WTC11 (cell line): Measurements from ENCODE around the gene C11orf54. TPM values are rescaled to one million over a fixed set of nuclear protein-coding genes. Genes with fewer than 3 reads are reported as not detected.
"Not testable (repeated sequence)": the region's sequence is repeated elsewhere in the genome, so short reads cannot be mapped to it uniquely, and the experiment has no call there.

Experiments used
- ATAC-seq: fragments of 200-7000 bp; cut with Tn5 transposase; 2 replicates; pipeline ENCODE4 v1.10.0; 2021; ENCODE audit warnings: mild to moderate bottlenecking, moderate library complexity
- CTCF ChIA-PET: fragments of 300-600 bp; sonication (Branson Sonifier 250); formaldehyde crosslinking; loops from one replicate; lab custom pipeline; 2021; ENCODE audit warnings: antibody characterized with exemption; lab: Charles Lee
- POLR2A ChIA-PET: fragments of 350-600 bp; sonication (Branson Sonifier 250); formaldehyde crosslinking; loops from one replicate; lab custom pipeline; 2021; ENCODE audit warnings: antibody characterized with exemption; lab: Charles Lee
- DNase-seq: peaks from one replicate; pipeline ENCODE4 v3.0.0; 2021; ENCODE audit warnings: low spot score
- H3K27ac Mint-ChIP-seq: 2 replicates; pipeline ENCODE4 v1.8.0; 2021; ENCODE audit warnings: mixed read lengths
- H3K27me3 Mint-ChIP-seq: 2 replicates; pipeline ENCODE4 v1.8.0; 2021; ENCODE audit warnings: low read depth, mild to moderate bottlenecking, moderate library complexity, mixed read lengths
- H3K36me3 Mint-ChIP-seq: 2 replicates; pipeline ENCODE4 v1.8.0; 2021; ENCODE audit warnings: mixed read lengths
- H3K4me1 Mint-ChIP-seq: 2 replicates; pipeline ENCODE4 v1.8.0; 2022; ENCODE audit warnings: mixed read lengths
- H3K4me3 Mint-ChIP-seq: 2 replicates; pipeline ENCODE4 v1.8.0; 2021; ENCODE audit warnings: mild to moderate bottlenecking, moderate library complexity, mixed read lengths
- H3K9me3 Mint-ChIP-seq: 2 replicates; pipeline ENCODE4 v1.8.0; 2021; ENCODE audit warnings: mixed read lengths
- ARID4B ChIP-seq: sonication (generic); formaldehyde crosslinking; IDR thresholded peaks from 2 replicates; pipeline ENCODE4 v1.8.0; 2023; ENCODE audit warnings: missing genetic modification reagents, mild to moderate bottlenecking, borderline replicate concordance
- ATF2 ChIP-seq: sonication (generic); formaldehyde crosslinking; IDR thresholded peaks from 2 replicates; pipeline ENCODE4 v1.8.1; 2022; ENCODE audit warnings: low read depth, missing genetic modification reagents, borderline replicate concordance
- CDX4 ChIP-seq: fragments of 250-450 bp; sonication (Bioruptor Pico); IDR thresholded peaks from 2 replicates; pipeline ENCODE4 v1.9.0; 2021; ENCODE audit warnings: moderate library complexity, mild to moderate bottlenecking, inconsistent platforms, borderline replicate concordance
- ERG ChIP-seq: fragments of 250-450 bp; sonication (Bioruptor Pico); IDR thresholded peaks from 2 replicates; pipeline ENCODE4 v1.8.0; 2021; ENCODE audit warnings: mild to moderate bottlenecking
- ETV6 ChIP-seq: sonication (generic); formaldehyde crosslinking; IDR thresholded peaks from 2 replicates; pipeline ENCODE4 v1.8.1; 2022; ENCODE audit warnings: mild to moderate bottlenecking, missing genetic modification reagents
- IRF2 ChIP-seq: sonication (generic); formaldehyde crosslinking; IDR thresholded peaks from 2 replicates; pipeline ENCODE4 v1.8.0; 2022; ENCODE audit warnings: low read depth, missing genetic modification reagents, borderline replicate concordance
- JUN ChIP-seq: sonication (generic); formaldehyde crosslinking; IDR thresholded peaks from 2 replicates; pipeline ENCODE4 v1.8.0; 2023; ENCODE audit warnings: mild to moderate bottlenecking, missing genetic modification reagents
- NR2C2 ChIP-seq: sonication (generic); formaldehyde crosslinking; IDR thresholded peaks from 2 replicates; pipeline ENCODE4 v1.8.0; 2022; ENCODE audit warnings: mild to moderate bottlenecking, missing genetic modification reagents
- PRDM15 ChIP-seq: sonication (generic); formaldehyde crosslinking; IDR thresholded peaks from 2 replicates; pipeline ENCODE4 v1.8.0; 2022; ENCODE audit warnings: missing genetic modification reagents
- RELA ChIP-seq: sonication (generic); formaldehyde crosslinking; IDR thresholded peaks from 2 replicates; pipeline ENCODE4 v1.8.1; 2022; ENCODE audit warnings: missing genetic modification reagents, mild to moderate bottlenecking, borderline replicate concordance
- SOX15 ChIP-seq: fragments of 250-450 bp; sonication (Bioruptor Pico); IDR thresholded peaks from 2 replicates; pipeline ENCODE4 v1.9.0; 2021; ENCODE audit warnings: mild to moderate bottlenecking
- TP53 ChIP-seq: sonication (generic); formaldehyde crosslinking; IDR thresholded peaks from 2 replicates; pipeline ENCODE4 v1.8.1; 2023; ENCODE audit warnings: mild to moderate bottlenecking, missing genetic modification reagents
- USF1 ChIP-seq: sonication (generic); formaldehyde crosslinking; IDR thresholded peaks from 2 replicates; pipeline ENCODE4 v1.8.0; 2022; ENCODE audit warnings: mild to moderate bottlenecking, missing genetic modification reagents
- ZNF396 ChIP-seq: fragments of 250-450 bp; sonication (Bioruptor Pico); IDR thresholded peaks from 2 replicates; pipeline ENCODE4 v1.8.0; 2021; ENCODE audit warnings: mild to moderate bottlenecking, moderate library complexity, borderline replicate concordance
- ZNF671 ChIP-seq: fragments of 250-450 bp; sonication (Bioruptor Pico); IDR thresholded peaks from 2 replicates; pipeline ENCODE4 v1.8.0; 2021; ENCODE audit warnings: mild to moderate bottlenecking
- total RNA-seq: library from RNA; stranded (reverse); gene quantifications from 3 replicates; pipeline ENCODE4 v1.2.3, GENCODE V29; 2021

C11orf54 gene
- total RNA-seq, 1 experiment from 2014 or later, result 25.4 TPM

GRCh38 chr11:93757301-93757700 lies 15.8 kb downstream of the C11orf54 start:
- Mint-ChIP-seq H3K36me3 (peaks cover 47% of the 10 kb centered on the region), H3K9me3 (peaks cover 4% of the 10 kb centered on the region; the same call in 1 of the 2 replicates), H3K27ac (no peak overlapping the region), H3K27me3 (no peaks in the 10 kb centered on the region), H3K4me1 (no peaks in the 10 kb centered on the region), H3K4me3 (no peak overlapping the region)
- no peak for ATAC-seq
- ChIA-PET CTCF (interaction anchor here (1.4 kb wide), 1 partner anchor 138 kb away, joined by 3 read pairs; no protein-coding TSS in a partner anchor), POLR2A (no interaction called here)
- DNase-seq, result no peak
- no peak for TF ChIP-seq JUN (CRISPR knock-in tag)
- TF ChIP-seq USF1 (CRISPR knock-in tag), result no peak
- no peak for TF ChIP-seq RELA (CRISPR knock-in tag)
- no peak for TF ChIP-seq CDX4 (CRISPR knock-in tag)
- TF ChIP-seq ZNF396 (CRISPR knock-in tag), result no peak

GRCh38 chr11:93757924-93758865 lies 16.7 kb downstream of the C11orf54 start:
- H3K27ac Mint-ChIP-seq, result no peak overlapping the region
- no peak for DNase-seq
- no peak for ATAC-seq
- H3K4me1 Mint-ChIP-seq, result no peaks in the 10 kb centered on the region
- POLR2A ChIA-PET, result no interaction called here
- peaks cover 47% of the 10 kb centered on the region for H3K36me3 Mint-ChIP-seq
- peaks cover 4% of the 10 kb centered on the region; the same call in 1 of the 2 replicates for H3K9me3 Mint-ChIP-seq
- no peak overlapping the region for H3K4me3 Mint-ChIP-seq
- TF ChIP-seq IRF2 (CRISPR knock-in tag) (no peak), ZNF671 (no peak), SOX15 (CRISPR knock-in tag) (no peak), NR2C2 (CRISPR knock-in tag) (no peak), PRDM15 (CRISPR knock-in tag) (no peak), ARID4B (CRISPR knock-in tag) (no peak), ATF2 (CRISPR knock-in tag) (no peak), TP53 (no peak), ETV6 (CRISPR knock-in tag) (no peak), ERG (CRISPR knock-in tag) (no peak)
- CTCF ChIA-PET, result no interaction called here
- no peaks in the 10 kb centered on the region for H3K27me3 Mint-ChIP-seq

- CTCF ChIA-PET, H3K27me3 Mint-ChIP-seq, H3K9me3 Mint-ChIP-seq, H3K27ac Mint-ChIP-seq, H3K4me3 Mint-ChIP-seq, ATAC-seq, POLR2A ChIA-PET, H3K4me1 Mint-ChIP-seq, DNase-seq: not testable (repeated sequence)
- H3K36me3 Mint-ChIP-seq, result peaks cover 43% of the 10 kb centered on the region
Measured at GRCh38 chr11:93759123-93759522, 17.7 kb downstream of the C11orf54 start.
